Activated CD4-positive, alpha-beta T cell treated with anti-CD3 and anti-CD28 coated beads, Interleukin-2, amount 50 U/mL, for 24 hours (primary cell): ENCODE data around the gene GCNT1.
"Not testable (repeated sequence)": the region's sequence is repeated elsewhere in the genome, so short reads cannot be mapped to it uniquely, and the experiment has no call there.

ENCODE experiments used
- DNase-seq, 2 donors: peaks; one replicate each; pipeline ENCODE4 v3.0.0-alpha.2; 2020; ENCODE audit warnings: low read depth in 1 of 2, low spot score in 1 of 2

Gene GCNT1

GRCh38 chr9:76479337-76479736, 20.4 kb downstream of the GCNT1 start:
- DNase-seq = not testable (repeated sequence)

GRCh38 chr9:76486151-76486550, 27.2 kb downstream of the GCNT1 start:
- no peak for DNase-seq

- DNase-seq = no peak
Observed at GRCh38 chr9:76490249-76490990, 31.4 kb downstream of the GCNT1 start.

GRCh38 chr9:76491056-76491455, 32.1 kb downstream of the GCNT1 start:
- DNase-seq = not testable (repeated sequence)

GRCh38 chr9:76493496-76493895, 34.5 kb downstream of the GCNT1 start:
- not testable (repeated sequence) for DNase-seq

- no peak for DNase-seq
Observed at GRCh38 chr9:76500061-76500460, 41.1 kb downstream of the GCNT1 start.

- DNase-seq = no peak
Observed at GRCh38 chr9:76502746-76503145, 43.8 kb downstream of the GCNT1 start.

GRCh38 chr9:76510041-76510440, 51.1 kb downstream of the GCNT1 start:
- DNase-seq = no peak

GRCh38 chr9:76510446-76510845, 51.5 kb downstream of the GCNT1 start:
- DNase-seq = no peak

- no peak for DNase-seq
Observed at GRCh38 chr9:76512826-76513225, 53.8 kb downstream of the GCNT1 start.

GRCh38 chr9:76516350-76516749, 57.4 kb downstream of the GCNT1 start:
- no peak for DNase-seq

GRCh38 chr9:76516871-76517270, 57.9 kb downstream of the GCNT1 start:
- DNase-seq = no peak

GRCh38 chr9:76519075-76519835, 60.3 kb downstream of the GCNT1 start:
- DNase-seq = no peak

GRCh38 chr9:76521244-76521681, 62.3 kb downstream of the GCNT1 start:
- no peak for DNase-seq

GRCh38 chr9:76521906-76522305, 62.9 kb downstream of the GCNT1 start:
- no peak for DNase-seq

GRCh38 chr9:76523617-76524200, 64.7 kb downstream of the GCNT1 start:
- DNase-seq = not testable (repeated sequence)

- no peak for DNase-seq
Observed at GRCh38 chr9:76525196-76525595, 66.2 kb downstream of the GCNT1 start.

GRCh38 chr9:76526026-76526425, 67.0 kb downstream of the GCNT1 start:
- no peak for DNase-seq

GRCh38 chr9:76528056-76528455, 69.1 kb downstream of the GCNT1 start:
- no peak for DNase-seq

- no peak for DNase-seq
Observed at GRCh38 chr9:76528642-76529190, 69.7 kb downstream of the GCNT1 start.

GRCh38 chr9:76529653-76530052, 70.7 kb downstream of the GCNT1 start:
- DNase-seq = no peak
